AG10803 (cell line): ENCODE data around the gene SON.

Experiments used
- DNase-seq: peaks from one replicate; pipeline ENCODE4 v3.0.0; 2010; ENCODE audit warnings: low read depth
- H3K4me3 ChIP-seq: 2 replicates; pipeline ENCODE4 v1.5.1; 2011; ENCODE audit warnings: mild to moderate bottlenecking, low read length, control low read depth
- TF ChIP-seq, protein P1 (sequence below): conservative IDR thresholded peaks from 2 replicates; pipeline ENCODE4 v1.5.1; 2011; ENCODE audit warnings: mild to moderate bottlenecking, low read length, control low read depth, inconsistent platforms

SON gene

DNA sequence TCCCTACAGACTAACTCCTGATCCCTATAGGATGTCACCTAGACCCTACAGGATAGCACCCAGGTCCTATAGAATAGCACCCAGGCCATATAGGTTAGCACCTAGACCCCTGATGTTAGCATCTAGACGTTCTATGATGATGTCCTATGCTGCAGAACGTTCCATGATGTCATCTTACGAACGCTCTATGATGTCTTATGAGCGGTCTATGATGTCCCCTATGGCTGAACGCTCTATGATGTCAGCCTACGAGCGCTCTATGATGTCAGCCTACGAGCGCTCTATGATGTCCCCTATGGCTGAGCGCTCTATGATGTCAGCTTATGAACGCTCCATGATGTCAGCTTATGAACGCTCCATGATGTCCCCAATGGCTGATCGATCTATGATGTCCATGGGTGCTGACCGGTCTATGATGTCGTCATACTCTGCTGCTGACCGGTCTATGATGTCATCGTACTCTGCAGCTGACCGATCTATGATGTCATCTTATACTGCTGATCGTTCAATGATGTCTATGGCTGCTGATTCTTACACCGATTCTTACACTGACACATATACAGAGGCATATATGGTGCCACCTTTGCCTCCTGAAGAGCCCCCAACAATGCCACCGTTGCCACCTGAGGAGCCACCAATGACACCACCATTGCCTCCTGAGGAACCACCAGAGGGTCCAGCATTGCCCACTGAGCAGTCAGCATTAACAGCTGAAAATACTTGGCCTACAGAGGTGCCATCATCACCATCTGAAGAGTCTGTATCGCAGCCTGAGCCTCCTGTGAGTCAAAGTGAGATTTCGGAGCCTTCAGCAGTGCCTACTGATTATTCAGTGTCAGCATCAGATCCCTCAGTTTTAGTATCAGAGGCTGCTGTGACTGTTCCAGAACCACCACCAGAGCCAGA is 9.5 kb downstream of the SON start:
- H3K4me3 ChIP-seq = no peak overlapping the region
- DNase-seq = no peak
- TF ChIP-seq, protein P1, sequence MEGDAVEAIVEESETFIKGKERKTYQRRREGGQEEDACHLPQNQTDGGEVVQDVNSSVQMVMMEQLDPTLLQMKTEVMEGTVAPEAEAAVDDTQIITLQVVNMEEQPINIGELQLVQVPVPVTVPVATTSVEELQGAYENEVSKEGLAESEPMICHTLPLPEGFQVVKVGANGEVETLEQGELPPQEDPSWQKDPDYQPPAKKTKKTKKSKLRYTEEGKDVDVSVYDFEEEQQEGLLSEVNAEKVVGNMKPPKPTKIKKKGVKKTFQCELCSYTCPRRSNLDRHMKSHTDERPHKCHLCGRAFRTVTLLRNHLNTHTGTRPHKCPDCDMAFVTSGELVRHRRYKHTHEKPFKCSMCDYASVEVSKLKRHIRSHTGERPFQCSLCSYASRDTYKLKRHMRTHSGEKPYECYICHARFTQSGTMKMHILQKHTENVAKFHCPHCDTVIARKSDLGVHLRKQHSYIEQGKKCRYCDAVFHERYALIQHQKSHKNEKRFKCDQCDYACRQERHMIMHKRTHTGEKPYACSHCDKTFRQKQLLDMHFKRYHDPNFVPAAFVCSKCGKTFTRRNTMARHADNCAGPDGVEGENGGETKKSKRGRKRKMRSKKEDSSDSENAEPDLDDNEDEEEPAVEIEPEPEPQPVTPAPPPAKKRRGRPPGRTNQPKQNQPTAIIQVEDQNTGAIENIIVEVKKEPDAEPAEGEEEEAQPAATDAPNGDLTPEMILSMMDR = no peak

GRCh38 chr21:33552999-33553598 is 10.3 kb downstream of the SON start:
- no peak overlapping the region for H3K4me3 ChIP-seq
- TF ChIP-seq, protein P1 = no peak
- no peak for DNase-seq

DNA sequence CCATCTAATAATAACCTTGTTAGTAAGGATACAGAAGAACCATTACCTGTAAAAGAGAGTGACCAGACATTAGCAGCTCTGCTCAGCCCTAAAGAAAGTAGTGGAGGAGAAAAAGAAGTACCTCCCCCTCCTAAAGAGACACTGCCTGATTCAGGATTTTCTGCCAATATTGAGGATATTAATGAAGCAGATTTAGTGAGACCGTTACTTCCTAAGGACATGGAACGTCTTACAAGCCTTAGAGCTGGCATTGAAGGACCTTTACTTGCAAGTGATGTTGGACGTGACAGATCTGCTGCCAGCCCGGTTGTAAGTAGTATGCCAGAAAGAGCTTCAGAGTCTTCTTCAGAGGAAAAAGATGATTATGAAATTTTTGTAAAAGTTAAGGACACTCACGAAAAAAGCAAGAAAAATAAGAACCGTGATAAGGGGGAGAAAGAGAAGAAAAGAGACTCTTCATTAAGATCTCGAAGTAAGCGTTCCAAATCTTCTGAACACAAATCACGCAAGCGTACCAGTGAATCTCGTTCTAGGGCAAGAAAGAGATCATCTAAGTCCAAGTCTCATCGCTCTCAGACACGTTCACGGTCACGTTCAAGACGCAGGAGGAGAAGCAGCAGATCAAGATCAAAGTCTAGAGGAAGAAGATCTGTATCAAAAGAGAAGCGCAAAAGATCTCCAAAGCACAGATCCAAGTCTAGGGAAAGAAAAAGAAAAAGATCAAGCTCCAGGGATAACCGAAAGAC is 11.6 kb downstream of the SON start:
- H3K4me3 ChIP-seq = no peak overlapping the region
- TF ChIP-seq, protein P1 = no peak
- no peak for DNase-seq

- DNase-seq = no peak
- TF ChIP-seq, protein P1 = no peak
Observed at GRCh38 chr21:33554982-33555344, 12.1 kb downstream of the SON start.

DNA sequence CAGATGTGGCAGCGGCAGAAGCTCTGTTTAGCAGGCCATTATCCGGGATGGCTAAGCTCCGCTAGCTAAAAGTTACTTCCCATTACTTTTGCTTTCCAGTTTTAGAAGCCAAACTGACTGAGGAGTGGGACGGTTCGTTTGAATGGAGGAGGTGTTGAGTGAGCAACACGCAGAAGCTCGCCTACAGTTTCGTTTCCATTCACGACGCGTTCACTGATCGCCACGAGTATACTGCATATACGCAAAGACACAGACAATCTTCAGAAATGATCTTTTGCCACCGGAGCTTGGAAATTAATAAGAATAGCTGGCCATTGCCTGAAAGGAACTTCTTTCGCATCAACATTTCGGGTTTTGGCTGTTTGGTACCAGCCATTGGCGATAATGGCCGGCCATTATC is 14.6 kb downstream of the SON start:
- TF ChIP-seq, protein P1 = no peak

More at GRCh38 chr21:33554982-33555344, 12.1 kb downstream of the SON start:
- no peak overlapping the region for H3K4me3 ChIP-seq

GRCh38 chr21:33558777-33559421 is 16.1 kb downstream of the SON start:
- no peak for DNase-seq
- TF ChIP-seq, protein P1 = no peak

More for the DNA sequence above, 14.6 kb downstream of the SON start:
- DNase-seq = no peak
- H3K4me3 ChIP-seq = no peak overlapping the region

More at GRCh38 chr21:33558777-33559421, 16.1 kb downstream of the SON start:
- no peak overlapping the region for H3K4me3 ChIP-seq
